ENCODE results near the gene GRK4.

- no peak for TF ChIP-seq RAD21 (IDR thresholded peaks at IDR 0.05; ENCODE audit: low read depth)
- no peak for TF ChIP-seq CTCF (IDR thresholded peaks at IDR 0.05 in 2 of 3, conservative IDR thresholded peaks at IDR 0.05 in 1 of 3; ENCODE audit: borderline replicate concordance in 1 of 3, insufficient read depth in 1 of 3, low read depth in 2 of 3, low read length in 2 of 3)
- TF ChIP-seq POLR2A (IDR thresholded peaks at IDR 0.05; ENCODE audit: borderline replicate concordance, extremely low read depth, insufficient read depth, insufficient read length): no peak
- TF ChIP-seq YY1 (IDR thresholded peaks at IDR 0.05; ENCODE audit: extremely low read depth, insufficient replicate concordance, low read depth, low read length): no peak
Measured at GRCh38 chr4:2995546-2996265, 32.3 kb downstream of the GRK4 start.
